ENCODE data around the gene HOXA5.

- TF ChIP-seq, protein P1, sequence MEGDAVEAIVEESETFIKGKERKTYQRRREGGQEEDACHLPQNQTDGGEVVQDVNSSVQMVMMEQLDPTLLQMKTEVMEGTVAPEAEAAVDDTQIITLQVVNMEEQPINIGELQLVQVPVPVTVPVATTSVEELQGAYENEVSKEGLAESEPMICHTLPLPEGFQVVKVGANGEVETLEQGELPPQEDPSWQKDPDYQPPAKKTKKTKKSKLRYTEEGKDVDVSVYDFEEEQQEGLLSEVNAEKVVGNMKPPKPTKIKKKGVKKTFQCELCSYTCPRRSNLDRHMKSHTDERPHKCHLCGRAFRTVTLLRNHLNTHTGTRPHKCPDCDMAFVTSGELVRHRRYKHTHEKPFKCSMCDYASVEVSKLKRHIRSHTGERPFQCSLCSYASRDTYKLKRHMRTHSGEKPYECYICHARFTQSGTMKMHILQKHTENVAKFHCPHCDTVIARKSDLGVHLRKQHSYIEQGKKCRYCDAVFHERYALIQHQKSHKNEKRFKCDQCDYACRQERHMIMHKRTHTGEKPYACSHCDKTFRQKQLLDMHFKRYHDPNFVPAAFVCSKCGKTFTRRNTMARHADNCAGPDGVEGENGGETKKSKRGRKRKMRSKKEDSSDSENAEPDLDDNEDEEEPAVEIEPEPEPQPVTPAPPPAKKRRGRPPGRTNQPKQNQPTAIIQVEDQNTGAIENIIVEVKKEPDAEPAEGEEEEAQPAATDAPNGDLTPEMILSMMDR (conservative IDR thresholded peaks at IDR 0.05; ENCODE audit: low read depth, low read length), result no peak
- TF ChIP-seq EZH2 (IDR thresholded peaks at IDR 0.05; ENCODE audit: low read length, unreplicated experiment) (no peak), EZH2phosphoT487 (IDR thresholded peaks at IDR 0.05; ENCODE audit: borderline replicate concordance, low read length) (no peak)
Observed at GRCh38 chr7:27163288-27164044, 20.0 kb upstream of the HOXA5 start.

Measured in PC-3 (cell line).